Measurements from ENCODE around the gene ZNF486. TPM values are rescaled to one million over a fixed set of nuclear protein-coding genes. Genes with fewer than 3 reads are reported as not detected.

Gene ZNF486
- 5.4 and 8.2 TPM in 2 replicates for total RNA-seq

GRCh38 chr19:20167020-20167644, at the start of gene ZNF486:
Gene ZNF486 (plus strand): TSS chr19:20167214. CDS start chr19:20167331, 117 bp downstream.

Other genes with a start within 250 kb of the ZNF486 start
- 0.50 and 0.59 TPM in 2 replicates for gene ZNF682, start 127.7 kb upstream of the ZNF486 start, total RNA-seq
- 1.6 and 2.2 TPM in 2 replicates for gene ZNF90, start 89.2 kb upstream of the ZNF486 start, total RNA-seq

Data from bronchus fibroblast of lung (primary cell).